ENCODE data around the gene RSPRY1.

The RSPRY1 gene

GRCh38 chr16:57276596-57276995 lies 90.5 kb downstream of the RSPRY1 start:
- peak; percentile 1 for DNase-seq

DNA sequence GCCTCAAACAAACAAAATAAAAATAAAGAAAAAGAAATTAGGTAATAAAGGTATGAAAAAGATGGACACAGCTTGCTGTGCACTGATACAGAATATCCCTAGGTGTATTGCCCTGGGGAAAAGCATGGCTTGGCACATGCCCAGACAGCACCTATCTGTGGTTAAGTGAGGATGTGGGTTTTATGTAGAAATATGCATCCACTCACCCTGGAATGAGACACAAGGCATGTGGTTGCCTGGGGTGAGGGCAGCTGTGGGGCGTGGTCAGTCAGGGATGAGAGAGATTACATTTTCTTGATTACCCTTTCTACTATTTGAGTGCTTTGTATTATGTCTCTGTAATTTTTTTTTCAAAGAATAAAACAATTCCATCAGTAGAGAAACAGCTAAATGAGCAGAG lies 91.5 kb downstream of the RSPRY1 start:
- DNase-seq, result peak; percentile 84

GRCh38 chr16:57278494-57278893 lies 92.4 kb downstream of the RSPRY1 start:
- DNase-seq, result no peak

GRCh38 chr16:57279780-57280638 lies 93.9 kb downstream of the RSPRY1 start:
- no peak for DNase-seq

- peak; percentile 2 for DNase-seq
These were observed 95.7 kb downstream of the RSPRY1 start for GRCh38 chr16:57281791-57282190.

- no peak for DNase-seq
These were observed 96.5 kb downstream of the RSPRY1 start for GRCh38 chr16:57282510-57283213.

GRCh38 chr16:57283214-57283958 lies 97.3 kb downstream of the RSPRY1 start:
- DNase-seq, result no peak

DNA sequence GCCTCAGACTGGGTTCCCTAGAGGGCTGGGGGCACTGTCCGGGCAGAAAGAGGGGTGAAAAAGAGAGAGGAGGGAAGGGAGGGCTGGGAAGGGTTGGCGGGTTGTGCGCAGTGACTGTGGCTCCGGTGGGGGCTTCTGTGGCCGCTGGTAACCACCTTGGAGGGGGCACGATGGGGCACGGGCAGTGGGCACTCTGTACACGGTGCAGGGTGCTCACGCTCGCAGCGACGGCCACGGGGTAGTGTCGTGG lies 97.8 kb downstream of the RSPRY1 start:
- DNase-seq, result no peak

GRCh38 chr16:57284209-57284951 lies 98.3 kb downstream of the RSPRY1 start, which contains the start of gene PLLP:
Gene PLLP (minus strand): TSS chr16:57284672. CDS start chr16:57284540, 132 bp downstream.
- peak; percentile 68 for DNase-seq

- DNase-seq, result no peak
These were observed 98.8 kb downstream of the RSPRY1 start for GRCh38 chr16:57284952-57285363.

DNA sequence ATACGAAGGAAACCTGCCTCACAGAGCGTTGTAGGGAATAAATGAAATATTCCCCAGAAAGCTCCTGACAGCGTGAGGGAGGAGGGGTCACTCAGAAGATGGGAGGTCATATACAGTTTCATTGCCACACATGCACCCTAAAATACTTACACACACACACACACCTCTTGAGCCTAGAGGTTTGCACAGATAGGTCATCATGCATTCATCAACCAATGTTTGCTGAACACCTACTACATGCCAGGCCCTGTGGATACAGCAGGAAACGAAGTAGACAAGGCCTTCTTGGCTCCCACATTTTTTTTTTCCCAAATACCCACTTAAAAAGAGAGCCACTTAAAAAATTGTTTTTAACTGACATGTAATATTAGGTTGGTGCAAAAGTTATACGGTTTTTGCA lies 99.2 kb downstream of the RSPRY1 start:
- DNase-seq, result no peak

- no peak for DNase-seq
These were observed 103.5 kb downstream of the RSPRY1 start for GRCh38 chr16:57289391-57290257.

All from CD4-positive, alpha-beta T cell treated with Interleukin-17A for 4 hours (primary cell).